CD14-positive monocyte (primary cell): ENCODE measurements around the gene BAZ2B. TPM values are rescaled to one million over a fixed set of nuclear protein-coding genes. Genes with fewer than 3 reads are reported as not detected.

Source experiments
- DNase-seq, 3 donors: peaks; one replicate each; pipeline ENCODE4 v3.0.0-alpha.2; 2011 to 2022
- H2AFZ ChIP-seq: 2 replicates; pipeline ENCODE4 v1.6.0; 2012; ENCODE audit warnings: mild to moderate bottlenecking, low read depth, low read length, inconsistent platforms; ENCODE audit not compliant: insufficient read depth, poor library complexity, severe bottlenecking
- H3K27ac ChIP-seq, 2 donors: 1 replicate in 1 of 2; 2 replicates in 1 of 2; pipeline ENCODE4 v1.5.1; 2012 to 2013; ENCODE audit warnings: low read length in 2 of 2, control low read depth in 1 of 2, inconsistent platforms in 1 of 2, low read depth in 1 of 2, mild to moderate bottlenecking in 1 of 2
- H3K27me3 ChIP-seq, 2 donors: one replicate each; pipeline versions ENCODE4 v1.6.0 to v1.6.1; 2011 to 2013; ENCODE audit warnings: low read length in 2 of 2; ENCODE audit not compliant: control insufficient read depth in 2 of 2, insufficient read depth in 2 of 2
- H3K36me3 ChIP-seq, 2 donors: replicated peaks in 1 of 2; 1 replicate in 1 of 2; 2 replicates in 1 of 2; pipeline versions ENCODE4 v1.5.1 to v1.6.1; 2012 to 2013; ENCODE audit warnings: low read length in 2 of 2, control low read depth in 1 of 2, inconsistent platforms in 1 of 2, mild to moderate bottlenecking in 1 of 2; ENCODE audit not compliant: insufficient read depth in 2 of 2, control insufficient read depth in 1 of 2
- H3K4me1 ChIP-seq, 2 donors: 1 replicate in 1 of 2; 2 replicates in 1 of 2; pipeline versions ENCODE4 v1.5.1 to v1.6.1; 2012 to 2013; ENCODE audit warnings: low read length in 2 of 2, control low read depth in 1 of 2, inconsistent platforms in 1 of 2, mild to moderate bottlenecking in 1 of 2, moderate library complexity in 1 of 2; ENCODE audit not compliant: insufficient read depth in 2 of 2, control insufficient read depth in 1 of 2
- H3K4me2 ChIP-seq: replicated peaks from 2 replicates; pipeline ENCODE3; 2012; ENCODE audit warnings: low read length, moderate library complexity, mild to moderate bottlenecking; ENCODE audit not compliant: poor library complexity, severe bottlenecking; ENCODE audit errors: extremely low read depth
- H3K4me3 ChIP-seq, 3 experiments: fragments of 200-600 bp in 1 of 3; sonication (generic) in 1 of 3; replicated peaks in 1 of 3; 1 replicate in 2 of 3; 2 replicates in 1 of 3; pipeline ENCODE4 v1.5.1; 2011 to 2013; ENCODE audit warnings: low read length in 3 of 3, mild to moderate bottlenecking in 3 of 3, control low read depth in 2 of 3, low read depth in 2 of 3, inconsistent platforms in 1 of 3, moderate library complexity in 1 of 3
- H3K79me2 ChIP-seq: 2 replicates; pipeline ENCODE4 v1.6.0; 2012; ENCODE audit warnings: mild to moderate bottlenecking, control low read depth, inconsistent platforms, low read length, moderate library complexity; ENCODE audit not compliant: insufficient read depth
- H3K9ac ChIP-seq: 2 replicates; pipeline ENCODE4 v1.6.0; 2017; ENCODE audit warnings: low read length, mild to moderate bottlenecking; ENCODE audit not compliant: insufficient read depth, poor library complexity, severe bottlenecking
- H3K9me3 ChIP-seq, 2 donors: replicated peaks in 1 of 2; 1 replicate in 1 of 2; 2 replicates in 1 of 2; pipeline versions ENCODE4 v1.5.1 to v1.6.1; 2012 to 2013; ENCODE audit warnings: low read length in 2 of 2, control low read depth in 1 of 2; ENCODE audit not compliant: control insufficient read depth in 1 of 2, insufficient read depth in 1 of 2
- H4K20me1 ChIP-seq: 2 replicates; pipeline ENCODE4 v1.6.0; 2012; ENCODE audit warnings: mild to moderate bottlenecking, low read length, control low read depth, moderate library complexity; ENCODE audit not compliant: insufficient read depth
- H3K27ac Mint-ChIP-seq, 7 donors: one replicate each; pipeline ENCODE4 v1.8.0; 2020; ENCODE audit warnings: mild to moderate bottlenecking in 7 of 7, mixed read lengths in 7 of 7, moderate library complexity in 6 of 7, inconsistent platforms in 2 of 7
- H3K27me3 Mint-ChIP-seq, 3 donors: one replicate each; pipeline ENCODE4 v1.8.0; 2021 to 2022; ENCODE audit warnings: low read depth in 3 of 3, mild to moderate bottlenecking in 3 of 3, mixed read lengths in 3 of 3, moderate library complexity in 3 of 3, inconsistent platforms in 1 of 3
- H3K36me3 Mint-ChIP-seq, 2 donors: one replicate each; pipeline ENCODE4 v1.8.0; 2020; ENCODE audit warnings: mixed read lengths in 2 of 2, inconsistent platforms in 1 of 2, mild to moderate bottlenecking in 1 of 2
- H3K4me1 Mint-ChIP-seq: one replicate; pipeline ENCODE4 v1.8.0; 2020; ENCODE audit warnings: mild to moderate bottlenecking, mixed read lengths
- H3K4me3 Mint-ChIP-seq, 2 donors: one replicate each; pipeline ENCODE4 v1.8.0; 2020; ENCODE audit warnings: mild to moderate bottlenecking in 2 of 2, mixed read lengths in 2 of 2, moderate library complexity in 1 of 2
- H3K9me3 Mint-ChIP-seq, 7 donors: one replicate each; pipeline ENCODE4 v1.8.0; 2020 to 2022; ENCODE audit warnings: mixed read lengths in 7 of 7, mild to moderate bottlenecking in 6 of 7, moderate library complexity in 6 of 7, inconsistent platforms in 2 of 7
- WGBS: methylation state at CpG from one replicate; pipeline ENCODE4 v1.1.5; 2013; ENCODE audit warnings: missing lambda C conversion rate; ENCODE audit not compliant: insufficient coverage; 5-methylcytosine and 5-hydroxymethylcytosine counted together
- intact Hi-C, 2 donors: fragments of 100-400 bp; cut with micrococcal nuclease; formaldehyde crosslinking; loops; one replicate each; pipeline versions ENCODE4 v1.15.0 to v1.15.1; 2023
- polyA plus RNA-seq, 3 donors: library from polyadenylated mRNA; depleted of rRNA in 1 of 3; unstranded in 2 of 3; stranded (reverse) in 1 of 3; fragments of 300-500 nt in 2 of 3; fragments of >200 nt in 1 of 3; fragmentation: Illumina TruSeq in 2 of 3; gene quantifications; 1 replicate in 2 of 3; 2 replicates in 1 of 3; pipeline ENCODE4 v1.2.3, GENCODE V29; 2012 to 2021
- TF ChIP-seq, protein P1 (sequence below): fragments of 200-600 bp; IDR thresholded peaks from one replicate; pipeline ENCODE4 v1.8.0; 2022; ENCODE audit warnings: antibody characterized with exemption, mild to moderate bottlenecking

Gene BAZ2B
- polyA plus RNA-seq, 3 donors = 12.9 to 34.2 (median 31.6) TPM

DNA sequence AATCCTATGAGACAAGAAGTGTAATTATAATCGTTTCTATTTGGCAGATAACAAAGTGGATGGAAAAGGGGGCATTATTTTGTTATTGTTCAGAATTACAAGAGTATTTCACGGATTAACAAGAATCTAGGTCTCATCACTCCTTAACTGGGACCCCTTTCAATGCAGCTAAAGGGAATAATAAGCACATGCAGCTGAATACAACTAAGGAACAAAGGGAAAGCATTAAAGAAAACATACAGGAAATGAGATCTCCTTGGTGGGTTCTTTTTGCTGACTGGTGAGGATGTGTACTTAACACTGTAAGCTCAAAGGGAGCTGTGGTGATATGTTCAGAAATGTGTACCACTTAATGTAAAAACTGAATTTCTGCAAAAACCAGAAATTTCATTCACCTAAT, 189.3 kb downstream of the BAZ2B start:
- Histone ChIP-seq H3K27me3 (no peaks in the 10 kb centered on the region), H3K4me2 (no peak overlapping the region), H3K4me3 (no peak overlapping the region), H4K20me1 (no peaks in the 10 kb centered on the region), H3K9ac (no peak overlapping the region), H3K36me3 (peaks cover 58 to 95% of the 10 kb centered on the region in 2 donors), H2AFZ (no peak overlapping the region), H3K79me2 (no peaks in the 10 kb centered on the region), H3K4me1 (no peaks in the 10 kb centered on the region), H3K27ac (no peak overlapping the region), H3K9me3 (no peaks in the 10 kb centered on the region)
- no CpG with 5 or more reads among the region's 2 CpGs for WGBS
- Mint-ChIP-seq H3K9me3 (peaks cover 0 to 3% (median 0%) of the 10 kb centered on the region in 7 donors), H3K4me1 (no peaks in the 10 kb centered on the region), H3K27ac (peak overlapping the region in 1 of 7 donors; percentile 17), H3K4me3 (no peak overlapping the region), H3K27me3 (no peaks in the 10 kb centered on the region), H3K36me3 (peaks cover 70 to 79% of the 10 kb centered on the region in 2 donors)
- intact Hi-C loops = no loop called here
- DNase-seq = no peak
- TF ChIP-seq, protein P1, sequence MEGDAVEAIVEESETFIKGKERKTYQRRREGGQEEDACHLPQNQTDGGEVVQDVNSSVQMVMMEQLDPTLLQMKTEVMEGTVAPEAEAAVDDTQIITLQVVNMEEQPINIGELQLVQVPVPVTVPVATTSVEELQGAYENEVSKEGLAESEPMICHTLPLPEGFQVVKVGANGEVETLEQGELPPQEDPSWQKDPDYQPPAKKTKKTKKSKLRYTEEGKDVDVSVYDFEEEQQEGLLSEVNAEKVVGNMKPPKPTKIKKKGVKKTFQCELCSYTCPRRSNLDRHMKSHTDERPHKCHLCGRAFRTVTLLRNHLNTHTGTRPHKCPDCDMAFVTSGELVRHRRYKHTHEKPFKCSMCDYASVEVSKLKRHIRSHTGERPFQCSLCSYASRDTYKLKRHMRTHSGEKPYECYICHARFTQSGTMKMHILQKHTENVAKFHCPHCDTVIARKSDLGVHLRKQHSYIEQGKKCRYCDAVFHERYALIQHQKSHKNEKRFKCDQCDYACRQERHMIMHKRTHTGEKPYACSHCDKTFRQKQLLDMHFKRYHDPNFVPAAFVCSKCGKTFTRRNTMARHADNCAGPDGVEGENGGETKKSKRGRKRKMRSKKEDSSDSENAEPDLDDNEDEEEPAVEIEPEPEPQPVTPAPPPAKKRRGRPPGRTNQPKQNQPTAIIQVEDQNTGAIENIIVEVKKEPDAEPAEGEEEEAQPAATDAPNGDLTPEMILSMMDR = no peak

DNA sequence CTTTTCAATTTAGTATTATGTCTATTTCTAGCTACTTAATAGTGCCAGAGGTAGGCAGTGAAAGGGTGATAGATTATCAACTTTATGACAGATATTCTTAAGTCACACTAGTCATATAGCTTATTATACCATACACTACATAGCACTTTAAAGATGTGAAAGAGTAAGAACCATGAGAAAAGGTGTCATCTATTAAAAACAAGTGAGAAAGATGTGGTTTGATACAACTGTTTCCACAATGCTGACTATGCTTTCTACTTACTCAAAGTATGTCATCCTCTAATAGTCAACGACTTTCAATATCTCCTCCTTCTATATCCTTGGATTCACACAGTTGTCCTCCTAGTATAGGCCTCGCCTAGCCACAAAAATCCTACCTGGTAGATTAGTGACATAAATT, 196.9 kb downstream of the BAZ2B start:
- Mint-ChIP-seq H3K4me3 (no peak overlapping the region), H3K27me3 (no peaks in the 10 kb centered on the region), H3K4me1 (no peaks in the 10 kb centered on the region), H3K36me3 (peaks cover 30 to 51% of the 10 kb centered on the region in 2 donors), H3K27ac (no peak overlapping the region), H3K9me3 (peaks cover 0 to 3% (median 0%) of the 10 kb centered on the region in 7 donors)
- no peaks in the 10 kb centered on the region for H3K4me1 ChIP-seq
- no peaks in the 10 kb centered on the region for H4K20me1 ChIP-seq
- DNase-seq = no peak
- no peak overlapping the region for H3K4me2 ChIP-seq
- intact Hi-C loops = no loop called here
- no peak overlapping the region for H3K9ac ChIP-seq
- no peak overlapping the region for H3K4me3 ChIP-seq
- no peak overlapping the region for H3K27ac ChIP-seq
- peaks cover 32 to 72% of the 10 kb centered on the region in 2 donors for H3K36me3 ChIP-seq
- H3K27me3 ChIP-seq = no peaks in the 10 kb centered on the region
- no peaks in the 10 kb centered on the region for H3K9me3 ChIP-seq
- WGBS = 100% methylated on average over 1 of the region's 2 CpGs
- H2AFZ ChIP-seq = no peak overlapping the region
- no peaks in the 10 kb centered on the region for H3K79me2 ChIP-seq
- TF ChIP-seq, protein P1 = no peak
